ENCODE data around the gene RNF207. TPM values are rescaled to one million over a fixed set of nuclear protein-coding genes. Genes with fewer than 3 reads are reported as not detected.
A peak's percentile ranks its signal among the peaks of the same experiment; 100 is the strongest.

RNF207 gene
- total and polyA plus RNA-seq, 2 donors (not counting 1 experiment from before 2014, with no cell fraction given) = 2.6 to 17.2 TPM

DNA sequence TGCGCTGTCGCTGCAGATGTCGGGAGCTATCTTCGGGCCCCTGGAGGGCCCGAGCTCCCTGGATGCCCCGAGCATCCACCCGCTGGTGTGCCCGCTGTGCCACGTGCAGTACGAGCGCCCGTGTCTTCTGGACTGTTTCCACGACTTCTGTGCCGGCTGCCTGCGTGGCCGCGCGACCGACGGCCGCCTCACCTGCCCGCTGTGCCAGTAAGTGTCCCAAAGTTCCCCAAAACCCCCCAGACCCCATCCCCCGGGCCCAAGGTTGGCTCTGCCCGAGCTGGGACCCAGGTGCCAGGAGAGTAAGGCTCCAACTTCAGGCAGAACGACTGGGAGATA is 569 bp downstream of the RNF207 start:
- Histone ChIP-seq H3K4me2 (ENCODE audit: extremely low read depth, insufficient read depth, low read length) (peak overlapping the region; percentile 88), H3K27me3 (ENCODE audit: control insufficient read depth, insufficient read depth, low read length) (no peaks in the 10 kb centered on the region), H3K79me2 (ENCODE audit: control insufficient read depth, insufficient read depth, low read length) (no peaks in the 10 kb centered on the region), H3K9ac (ENCODE audit: insufficient read depth, low read length) (no peak overlapping the region), H4K20me1 (ENCODE audit: control insufficient read depth, extremely low read depth, insufficient read depth, low read length) (no peaks in the 10 kb centered on the region), H2AFZ (ENCODE audit: low read length) (no peak overlapping the region), H3K4me1 (ENCODE audit: control insufficient read depth, extremely low read depth, insufficient read depth, low read length) (peaks cover 3% of the 10 kb centered on the region), H3K9me3 (ENCODE audit: control insufficient read depth, insufficient read depth, low read depth, low read length) (no peaks in the 10 kb centered on the region), H3K36me3 (ENCODE audit: control insufficient read depth, insufficient read depth, low read length) (no peaks in the 10 kb centered on the region), H3K4me3 (replicated peaks in 1 of 4; ENCODE audit: control extremely low read depth in 1 of 4, insufficient read depth in 1 of 4, low read depth in 3 of 4, low read length in 4 of 4) (peak overlapping the region in 2 of 4 experiments; percentile 22 to 53), H3K27ac (ENCODE audit: insufficient read depth, low read length) (no peak overlapping the region)
- no peak for DNase-seq (ENCODE audit: low read depth in 2 of 2)
- no peak for TF ChIP-seq EZH2 (IDR thresholded peaks at IDR 0.05; ENCODE audit: low read length, missing control alignments)
- TF ChIP-seq, protein P1, sequence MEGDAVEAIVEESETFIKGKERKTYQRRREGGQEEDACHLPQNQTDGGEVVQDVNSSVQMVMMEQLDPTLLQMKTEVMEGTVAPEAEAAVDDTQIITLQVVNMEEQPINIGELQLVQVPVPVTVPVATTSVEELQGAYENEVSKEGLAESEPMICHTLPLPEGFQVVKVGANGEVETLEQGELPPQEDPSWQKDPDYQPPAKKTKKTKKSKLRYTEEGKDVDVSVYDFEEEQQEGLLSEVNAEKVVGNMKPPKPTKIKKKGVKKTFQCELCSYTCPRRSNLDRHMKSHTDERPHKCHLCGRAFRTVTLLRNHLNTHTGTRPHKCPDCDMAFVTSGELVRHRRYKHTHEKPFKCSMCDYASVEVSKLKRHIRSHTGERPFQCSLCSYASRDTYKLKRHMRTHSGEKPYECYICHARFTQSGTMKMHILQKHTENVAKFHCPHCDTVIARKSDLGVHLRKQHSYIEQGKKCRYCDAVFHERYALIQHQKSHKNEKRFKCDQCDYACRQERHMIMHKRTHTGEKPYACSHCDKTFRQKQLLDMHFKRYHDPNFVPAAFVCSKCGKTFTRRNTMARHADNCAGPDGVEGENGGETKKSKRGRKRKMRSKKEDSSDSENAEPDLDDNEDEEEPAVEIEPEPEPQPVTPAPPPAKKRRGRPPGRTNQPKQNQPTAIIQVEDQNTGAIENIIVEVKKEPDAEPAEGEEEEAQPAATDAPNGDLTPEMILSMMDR (conservative IDR thresholded peaks at IDR 0.05 in 1 of 2, IDR thresholded peaks at IDR 0.05 in 1 of 2; ENCODE audit: low read depth in 1 of 2, low read length in 2 of 2) = no peak

DNA sequence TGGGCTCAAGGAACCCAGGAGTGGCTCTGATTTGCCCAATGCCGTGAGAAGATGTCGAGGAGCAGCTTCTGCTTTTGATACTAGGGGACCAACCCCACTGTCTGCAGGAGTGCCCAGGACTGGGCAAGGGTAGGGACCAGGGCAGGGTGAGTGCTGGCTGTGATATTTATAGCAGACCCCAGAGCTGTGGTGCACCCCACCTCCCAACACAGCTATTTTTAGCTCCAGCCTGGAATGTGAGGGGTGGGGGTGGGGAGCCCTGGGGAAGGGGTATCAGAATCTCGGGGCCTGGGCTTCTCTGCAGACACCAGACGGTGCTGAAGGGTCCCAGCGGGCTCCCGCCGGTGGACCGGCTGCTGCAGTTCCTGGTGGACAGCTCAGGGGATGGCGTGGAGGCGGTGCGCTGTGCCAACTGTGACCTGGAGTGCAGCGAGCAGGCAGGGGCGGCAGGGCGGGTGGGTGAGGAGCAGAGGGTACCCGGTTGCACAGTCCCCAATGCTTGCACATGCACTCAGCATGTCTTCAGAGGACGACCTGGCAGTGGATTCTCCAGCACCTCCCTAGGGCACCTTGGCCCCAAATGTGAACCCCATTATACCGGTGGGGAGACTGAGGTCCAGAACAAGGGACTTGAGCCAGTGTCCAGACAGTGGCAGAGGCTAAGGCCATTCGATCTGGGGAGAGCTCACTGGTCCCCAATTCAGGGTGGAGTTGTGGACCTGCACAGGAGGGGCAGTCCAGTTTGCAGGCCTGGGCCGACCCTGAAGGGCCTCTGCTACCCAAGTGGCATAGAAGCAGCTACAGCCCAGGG is 1.4 kb downstream of the RNF207 start:
- TF ChIP-seq, protein P1 (conservative IDR thresholded peaks at IDR 0.05 in 1 of 2, IDR thresholded peaks at IDR 0.05 in 1 of 2; ENCODE audit: low read depth in 1 of 2, low read length in 2 of 2) = no peak
- TF ChIP-seq EZH2 (IDR thresholded peaks at IDR 0.05; ENCODE audit: low read length, missing control alignments) = no peak
- DNase-seq (ENCODE audit: low read depth in 2 of 2) = no peak
- no peaks in the 10 kb centered on the region for H3K27me3 ChIP-seq (ENCODE audit: control insufficient read depth, insufficient read depth, low read length)
- no peak overlapping the region for H3K27ac ChIP-seq (ENCODE audit: insufficient read depth, low read length)
- H3K79me2 ChIP-seq (ENCODE audit: control insufficient read depth, insufficient read depth, low read length) = no peaks in the 10 kb centered on the region
- no peaks in the 10 kb centered on the region for H3K9me3 ChIP-seq (ENCODE audit: control insufficient read depth, insufficient read depth, low read depth, low read length)
- H3K9ac ChIP-seq (ENCODE audit: insufficient read depth, low read length) = no peak overlapping the region
- no peak overlapping the region for H3K4me2 ChIP-seq (ENCODE audit: extremely low read depth, insufficient read depth, low read length)
- H3K4me3 ChIP-seq (replicated peaks in 1 of 4; ENCODE audit: control extremely low read depth in 1 of 4, insufficient read depth in 1 of 4, low read depth in 3 of 4, low read length in 4 of 4) = no peak overlapping the region
- no peaks in the 10 kb centered on the region for H3K36me3 ChIP-seq (ENCODE audit: control insufficient read depth, insufficient read depth, low read length)
- H2AFZ ChIP-seq (ENCODE audit: low read length) = no peak overlapping the region
- peaks cover 3% of the 10 kb centered on the region for H3K4me1 ChIP-seq (ENCODE audit: control insufficient read depth, extremely low read depth, insufficient read depth, low read length)
- no peaks in the 10 kb centered on the region for H4K20me1 ChIP-seq (ENCODE audit: control insufficient read depth, extremely low read depth, insufficient read depth, low read length)

DNA sequence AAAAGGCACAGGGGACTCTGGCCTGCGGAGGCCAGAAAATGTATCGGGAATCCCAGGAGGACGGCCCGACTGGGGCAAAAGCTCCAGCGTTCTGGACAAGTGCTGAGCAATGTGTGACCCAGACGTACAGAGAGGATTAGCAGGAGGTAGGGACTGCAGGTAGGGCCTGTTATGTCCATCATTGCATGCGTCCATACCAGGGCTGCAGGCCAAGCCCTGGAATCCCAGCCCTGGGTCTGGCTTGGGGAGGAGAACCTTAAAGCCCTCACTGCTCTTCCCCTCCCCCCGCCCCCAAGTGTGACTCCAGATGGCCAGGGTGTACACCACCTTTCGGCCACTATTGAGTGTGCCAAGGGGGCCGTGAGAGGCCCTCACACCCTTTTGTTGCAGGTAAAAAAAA is 2.0 kb downstream of the RNF207 start:
- DNase-seq (ENCODE audit: low read depth in 2 of 2) = no peak
- no peak for TF ChIP-seq EZH2 (IDR thresholded peaks at IDR 0.05; ENCODE audit: low read length, missing control alignments)
- TF ChIP-seq, protein P1 (conservative IDR thresholded peaks at IDR 0.05 in 1 of 2, IDR thresholded peaks at IDR 0.05 in 1 of 2; ENCODE audit: low read depth in 1 of 2, low read length in 2 of 2) = no peak
- Histone ChIP-seq H4K20me1 (ENCODE audit: control insufficient read depth, extremely low read depth, insufficient read depth, low read length) (no peaks in the 10 kb centered on the region), H3K27me3 (ENCODE audit: control insufficient read depth, insufficient read depth, low read length) (no peaks in the 10 kb centered on the region), H3K4me3 (replicated peaks in 1 of 4; ENCODE audit: control extremely low read depth in 1 of 4, insufficient read depth in 1 of 4, low read depth in 3 of 4, low read length in 4 of 4) (no peak overlapping the region), H3K27ac (ENCODE audit: insufficient read depth, low read length) (no peak overlapping the region), H3K79me2 (ENCODE audit: control insufficient read depth, insufficient read depth, low read length) (no peaks in the 10 kb centered on the region), H3K4me2 (ENCODE audit: extremely low read depth, insufficient read depth, low read length) (no peak overlapping the region), H3K9me3 (ENCODE audit: control insufficient read depth, insufficient read depth, low read depth, low read length) (no peaks in the 10 kb centered on the region), H3K9ac (ENCODE audit: insufficient read depth, low read length) (no peak overlapping the region), H2AFZ (ENCODE audit: low read length) (no peak overlapping the region), H3K36me3 (ENCODE audit: control insufficient read depth, insufficient read depth, low read length) (no peaks in the 10 kb centered on the region), H3K4me1 (ENCODE audit: control insufficient read depth, extremely low read depth, insufficient read depth, low read length) (peaks cover 3% of the 10 kb centered on the region)
